ENCODE data around the gene GDI1.

Gene GDI1

GRCh38 chrX:154436374-154436982 is 476 bp upstream of the GDI1 start:
- no peak for DNase-seq (ENCODE audit: low read depth in 4 of 4, low spot score in 1 of 4)

GRCh38 chrX:154437971-154438893 is 1.3 kb downstream of the GDI1 start:
- DNase-seq (ENCODE audit: low read depth in 4 of 4, low spot score in 1 of 4) = no peak

- no peak for DNase-seq (ENCODE audit: low read depth in 4 of 4, low spot score in 1 of 4)
Observed at GRCh38 chrX:154439841-154440240, 2.9 kb downstream of the GDI1 start.

GRCh38 chrX:154440623-154441357 is 3.8 kb downstream of the GDI1 start:
- DNase-seq (ENCODE audit: low read depth in 4 of 4, low spot score in 1 of 4) = no peak

- no peak for DNase-seq (ENCODE audit: low read depth in 4 of 4, low spot score in 1 of 4)
Observed at GRCh38 chrX:154441564-154441963, 4.6 kb downstream of the GDI1 start.

GRCh38 chrX:154441984-154442707 is 5.2 kb downstream of the GDI1 start:
- DNase-seq (ENCODE audit: low read depth in 4 of 4, low spot score in 1 of 4) = no peak

- DNase-seq (ENCODE audit: low read depth in 4 of 4, low spot score in 1 of 4) = no peak
Observed at GRCh38 chrX:154443479-154443910, 6.5 kb downstream of the GDI1 start.

GRCh38 chrX:154443992-154444754 is 7.2 kb downstream of the GDI1 start, which contains the start of gene FAM50A:
Gene FAM50A (plus strand): TSS chrX:154444141. CDS start chrX:154444236, 95 bp downstream.
- DNase-seq (ENCODE audit: low read depth in 4 of 4, low spot score in 1 of 4) = peak in 3 of 4 experiments; percentile 45 to 60 (median 53)

GRCh38 chrX:154444755-154445246 is 7.8 kb downstream of the GDI1 start:
- DNase-seq (ENCODE audit: low read depth in 4 of 4, low spot score in 1 of 4) = no peak

GRCh38 chrX:154445776-154446175 is 8.8 kb downstream of the GDI1 start:
- DNase-seq (ENCODE audit: low read depth in 4 of 4, low spot score in 1 of 4) = no peak

- DNase-seq (ENCODE audit: low read depth in 4 of 4, low spot score in 1 of 4) = no peak
Observed at GRCh38 chrX:154446430-154446829, 9.5 kb downstream of the GDI1 start.

- DNase-seq (ENCODE audit: low read depth in 4 of 4, low spot score in 1 of 4) = no peak
Observed at GRCh38 chrX:154448484-154448883, 11.5 kb downstream of the GDI1 start.

GRCh38 chrX:154449618-154450017 is 12.7 kb downstream of the GDI1 start:
- no peak for DNase-seq (ENCODE audit: low read depth in 4 of 4, low spot score in 1 of 4)

- no peak for DNase-seq (ENCODE audit: low read depth in 4 of 4, low spot score in 1 of 4)
Observed at GRCh38 chrX:154450312-154450711, 13.4 kb downstream of the GDI1 start.

GRCh38 chrX:154452823-154453222 is 15.9 kb downstream of the GDI1 start:
- no peak for DNase-seq (ENCODE audit: low read depth in 4 of 4, low spot score in 1 of 4)

GRCh38 chrX:154457491-154458115 is 20.6 kb downstream of the GDI1 start:
- no peak for DNase-seq (ENCODE audit: low read depth in 4 of 4, low spot score in 1 of 4)

GRCh38 chrX:154458116-154458953 is 21.4 kb downstream of the GDI1 start, which contains the start of gene PLXNA3:
Gene PLXNA3 (plus strand): TSS chrX:154458281. CDS start chrX:154460184, 1,903 bp downstream.
- peak in 2 of 4 experiments; percentile 40 for DNase-seq (ENCODE audit: low read depth in 4 of 4, low spot score in 1 of 4)

GRCh38 chrX:154458954-154459778 is 22.2 kb downstream of the GDI1 start:
- DNase-seq (ENCODE audit: low read depth in 4 of 4, low spot score in 1 of 4) = no peak

Measured in stimulated activated CD4-positive, alpha-beta T cell treated with anti-CD3 and anti-CD28 coated beads, Interleukin-1b, Interleukin-23, amount 100 ng/mL, for 24 hours (primary cell).